Central memory CD8-positive, alpha-beta T cell (primary cell): ENCODE data around the gene ZNF408.

Source experiments
- ATAC-seq: fragments of 150-1000 bp; cut with Tn5 transposase; replicated peaks from 2 replicates; pipeline ENCODE4 v1.10.0; 2022; ENCODE audit warnings: mild to moderate bottlenecking, moderate FRiP score, moderate number of reproducible peaks; ENCODE audit not compliant: poor library complexity, severe bottlenecking; ENCODE audit errors: extremely low read depth
- DNase-seq, 2 donors: peaks; one replicate each; pipeline ENCODE4 v3.0.0; 2021; ENCODE audit warnings: low spot score in 2 of 2
- H3K27ac Mint-ChIP-seq: one replicate; pipeline ENCODE4 v1.8.0; 2022; ENCODE audit warnings: low read depth, mild to moderate bottlenecking, moderate library complexity, mixed read lengths
- H3K27me3 Mint-ChIP-seq: one replicate; pipeline ENCODE4 v1.8.0; 2022; ENCODE audit warnings: mixed read lengths
- H3K36me3 Mint-ChIP-seq: one replicate; pipeline ENCODE4 v1.8.0; 2022; ENCODE audit warnings: mild to moderate bottlenecking, moderate library complexity, mixed read lengths; ENCODE audit not compliant: insufficient read depth
- H3K4me1 Mint-ChIP-seq: one replicate; pipeline ENCODE4 v1.8.0; 2022; ENCODE audit warnings: mixed read lengths
- H3K4me3 Mint-ChIP-seq: one replicate; pipeline ENCODE4 v1.8.0; 2022; ENCODE audit warnings: mild to moderate bottlenecking, moderate library complexity, mixed read lengths
- H3K9me3 Mint-ChIP-seq: one replicate; pipeline ENCODE4 v1.8.0; 2022; ENCODE audit warnings: mixed read lengths

Gene ZNF408

DNA sequence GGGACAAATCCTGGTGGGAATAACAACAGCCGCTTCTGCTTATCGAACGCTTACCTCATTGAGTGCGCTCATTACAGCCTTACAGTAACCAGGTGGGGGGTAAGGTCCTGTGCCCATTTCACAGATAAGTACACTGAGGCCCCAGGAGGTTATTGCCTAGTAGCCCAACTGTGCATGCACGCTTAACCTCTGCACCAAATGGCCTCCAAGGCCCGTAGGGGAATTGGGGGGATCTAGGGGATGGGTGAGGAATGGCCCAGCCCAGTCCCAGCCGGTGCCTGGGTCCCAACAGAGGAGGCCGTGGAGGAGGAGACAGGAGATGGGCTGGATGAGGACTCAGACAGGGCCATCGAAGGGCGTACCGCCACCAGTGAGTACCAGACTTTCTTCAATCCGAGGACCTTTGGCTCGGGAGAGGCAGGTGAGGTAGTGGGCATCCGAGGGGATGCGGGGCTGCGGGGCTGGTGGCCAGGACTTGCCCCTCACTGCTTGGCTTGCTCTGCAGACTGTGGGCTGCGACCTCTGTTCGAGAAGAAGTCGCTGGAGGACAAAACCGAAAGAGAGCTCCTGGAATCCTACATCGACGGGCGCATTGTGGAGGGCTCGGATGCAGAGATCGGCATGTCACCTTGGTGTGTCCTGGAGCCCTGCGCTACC lies 25.5 kb downstream of the ZNF408 start:
- H3K9me3 Mint-ChIP-seq: no peaks in the 10 kb centered on the region
- no peaks in the 10 kb centered on the region for H3K4me1 Mint-ChIP-seq
- H3K27me3 Mint-ChIP-seq: no peaks in the 10 kb centered on the region
- H3K36me3 Mint-ChIP-seq: no peaks in the 10 kb centered on the region
- no peak for ATAC-seq
- no peak for DNase-seq
- H3K27ac Mint-ChIP-seq: no peak overlapping the region
- H3K4me3 Mint-ChIP-seq: no peak overlapping the region

GRCh38 chr11:46727952-46728658 lies 27.3 kb downstream of the ZNF408 start:
- ATAC-seq: no peak

GRCh38 chr11:46728659-46729040 lies 27.8 kb downstream of the ZNF408 start:
- Mint-ChIP-seq H3K27me3 (no peaks in the 10 kb centered on the region), H3K9me3 (no peaks in the 10 kb centered on the region), H3K4me1 (no peaks in the 10 kb centered on the region), H3K4me3 (no peak overlapping the region), H3K27ac (no peak overlapping the region), H3K36me3 (no peaks in the 10 kb centered on the region)
- DNase-seq: no peak
- ATAC-seq: no peak

More at GRCh38 chr11:46727952-46728658, 27.3 kb downstream of the ZNF408 start:
- Mint-ChIP-seq H3K36me3 (no peaks in the 10 kb centered on the region), H3K9me3 (no peaks in the 10 kb centered on the region), H3K27ac (no peak overlapping the region), H3K4me3 (no peak overlapping the region), H3K4me1 (no peaks in the 10 kb centered on the region), H3K27me3 (no peaks in the 10 kb centered on the region)
- DNase-seq: no peak

- ATAC-seq (no peak), DNase-seq (no peak)
- Mint-ChIP-seq H3K4me1 (no peaks in the 10 kb centered on the region), H3K9me3 (no peaks in the 10 kb centered on the region), H3K4me3 (no peak overlapping the region), H3K27ac (no peak overlapping the region), H3K27me3 (no peaks in the 10 kb centered on the region), H3K36me3 (no peaks in the 10 kb centered on the region)
These were observed 28.5 kb downstream of the ZNF408 start for GRCh38 chr11:46729110-46730027.

DNA sequence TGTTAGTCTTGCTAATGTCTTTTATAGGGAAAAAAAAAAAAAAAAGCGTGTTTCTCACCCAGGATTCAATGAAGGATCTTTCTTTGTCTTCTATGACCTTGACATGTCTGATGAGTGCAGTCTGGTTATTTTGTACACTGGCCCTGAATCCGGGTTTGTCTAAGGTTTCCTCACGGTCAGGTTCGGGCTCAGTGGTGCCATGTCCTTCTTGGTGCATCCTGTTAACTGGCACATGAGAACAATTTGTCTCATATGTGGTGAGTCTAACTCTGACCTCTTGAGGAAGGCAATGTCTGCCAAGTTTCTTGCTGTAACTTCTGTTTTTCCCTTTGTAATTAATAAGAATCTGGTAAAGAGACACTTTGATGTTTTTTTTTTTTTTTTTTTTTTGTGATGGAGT lies 30.7 kb downstream of the ZNF408 start:
- no peaks in the 10 kb centered on the region for H3K27me3 Mint-ChIP-seq
- H3K4me3 Mint-ChIP-seq: no peak overlapping the region
- no peaks in the 10 kb centered on the region for H3K4me1 Mint-ChIP-seq
- no peak for ATAC-seq
- no peaks in the 10 kb centered on the region for H3K36me3 Mint-ChIP-seq
- no peaks in the 10 kb centered on the region for H3K9me3 Mint-ChIP-seq
- H3K27ac Mint-ChIP-seq: no peak overlapping the region
- no peak for DNase-seq

GRCh38 chr11:46733234-46733633 lies 32.4 kb downstream of the ZNF408 start:
- Mint-ChIP-seq H3K9me3 (no peaks in the 10 kb centered on the region), H3K27me3 (no peaks in the 10 kb centered on the region), H3K4me3 (no peak overlapping the region), H3K4me1 (no peaks in the 10 kb centered on the region), H3K27ac (no peak overlapping the region), H3K36me3 (no peaks in the 10 kb centered on the region)
- DNase-seq (no peak), ATAC-seq (no peak)

- no peaks in the 10 kb centered on the region for H3K27me3 Mint-ChIP-seq
- no peak overlapping the region for H3K27ac Mint-ChIP-seq
- DNase-seq (no peak), ATAC-seq (no peak)
- H3K4me3 Mint-ChIP-seq: no peak overlapping the region
- H3K9me3 Mint-ChIP-seq: no peaks in the 10 kb centered on the region
- no peaks in the 10 kb centered on the region for H3K4me1 Mint-ChIP-seq
- H3K36me3 Mint-ChIP-seq: no peaks in the 10 kb centered on the region
These were observed 35.3 kb downstream of the ZNF408 start for GRCh38 chr11:46736146-46736545.

DNA sequence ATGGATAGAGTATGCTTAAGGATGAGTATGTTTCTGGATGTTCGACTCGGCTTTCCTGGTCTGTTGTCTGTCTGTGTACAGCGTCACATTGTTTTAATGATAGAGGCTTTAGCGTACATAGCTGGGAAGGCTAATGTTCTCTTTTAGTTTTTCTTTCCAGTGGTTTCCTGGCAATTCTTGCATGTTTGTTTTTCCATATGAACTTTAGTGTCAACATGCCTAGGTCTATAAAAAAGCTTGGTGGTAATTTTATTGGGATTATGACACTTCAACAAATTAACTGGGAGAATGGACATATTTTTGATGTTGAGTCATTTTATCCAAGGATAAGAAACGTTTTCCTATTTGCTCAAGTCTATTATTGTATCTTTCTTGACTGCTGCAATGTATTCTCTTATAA lies 35.8 kb downstream of the ZNF408 start:
- Mint-ChIP-seq H3K9me3 (no peaks in the 10 kb centered on the region), H3K27me3 (no peaks in the 10 kb centered on the region)
- ATAC-seq: no peak

DNA sequence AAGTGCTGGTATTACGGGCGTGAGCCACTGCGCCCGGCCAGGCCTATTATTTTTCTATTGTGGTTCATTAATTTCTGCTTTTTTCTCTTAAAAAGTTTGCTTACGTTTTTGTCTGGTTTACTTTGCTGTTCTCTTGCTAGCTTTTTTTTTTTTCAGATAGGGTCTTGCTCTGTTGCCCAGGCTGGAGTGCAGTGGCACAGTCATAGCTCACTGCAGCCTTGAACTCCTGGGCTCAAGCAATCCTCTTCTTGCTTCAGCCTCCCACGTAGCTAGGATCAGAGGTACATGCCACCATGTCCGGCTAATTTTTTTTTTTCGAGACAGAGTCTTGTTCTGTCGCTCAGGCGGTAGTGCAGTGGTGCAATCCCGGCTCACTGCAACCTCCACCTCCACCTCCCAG lies 36.9 kb downstream of the ZNF408 start:
- H3K27ac Mint-ChIP-seq: no peak overlapping the region
- peaks cover 8% of the 10 kb centered on the region for H3K36me3 Mint-ChIP-seq
- ATAC-seq (no peak), DNase-seq (no peak)
- no peak overlapping the region for H3K4me3 Mint-ChIP-seq
- no peaks in the 10 kb centered on the region for H3K9me3 Mint-ChIP-seq
- H3K27me3 Mint-ChIP-seq: no peaks in the 10 kb centered on the region
- no peaks in the 10 kb centered on the region for H3K4me1 Mint-ChIP-seq

More for the DNA sequence above, 35.8 kb downstream of the ZNF408 start:
- no peak overlapping the region for H3K4me3 Mint-ChIP-seq
- DNase-seq: no peak
- no peaks in the 10 kb centered on the region for H3K4me1 Mint-ChIP-seq
- peaks cover 2% of the 10 kb centered on the region for H3K36me3 Mint-ChIP-seq
- no peak overlapping the region for H3K27ac Mint-ChIP-seq

DNA sequence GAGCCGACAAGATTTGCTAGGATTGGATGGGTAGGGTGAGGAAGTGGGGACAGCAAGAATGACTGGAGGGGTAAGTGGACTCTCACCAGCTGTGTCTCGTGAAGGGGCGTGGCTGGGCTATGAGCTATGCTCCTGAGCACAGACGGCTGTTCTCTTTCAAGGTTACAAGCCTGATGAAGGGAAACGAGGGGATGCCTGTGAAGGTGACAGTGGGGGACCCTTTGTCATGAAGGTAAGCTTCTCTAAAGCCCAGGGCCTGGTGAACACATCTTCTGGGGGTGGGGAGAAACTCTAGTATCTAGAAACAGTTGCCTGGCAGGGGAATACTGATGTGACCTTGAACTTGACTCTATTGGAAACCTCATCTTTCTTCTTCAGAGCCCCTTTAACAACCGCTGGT lies 38.1 kb downstream of the ZNF408 start:
- no peak overlapping the region for H3K27ac Mint-ChIP-seq
- no peaks in the 10 kb centered on the region for H3K27me3 Mint-ChIP-seq
- ATAC-seq (no peak), DNase-seq (no peak)
- no peaks in the 10 kb centered on the region for H3K4me1 Mint-ChIP-seq
- H3K36me3 Mint-ChIP-seq: peaks cover 14% of the 10 kb centered on the region
- no peaks in the 10 kb centered on the region for H3K9me3 Mint-ChIP-seq
- H3K4me3 Mint-ChIP-seq: no peak overlapping the region

- no peak overlapping the region for H3K4me3 Mint-ChIP-seq
- H3K27ac Mint-ChIP-seq: no peak overlapping the region
- H3K36me3 Mint-ChIP-seq: peaks cover 23% of the 10 kb centered on the region
- H3K27me3 Mint-ChIP-seq: no peaks in the 10 kb centered on the region
- ATAC-seq: no peak
- no peaks in the 10 kb centered on the region for H3K9me3 Mint-ChIP-seq
- no peak for DNase-seq
- no peaks in the 10 kb centered on the region for H3K4me1 Mint-ChIP-seq
These were observed 41.0 kb downstream of the ZNF408 start for GRCh38 chr11:46741600-46742484.

GRCh38 chr11:46743043-46743442 lies 42.2 kb downstream of the ZNF408 start:
- ATAC-seq (no peak), DNase-seq (no peak)
- H3K36me3 Mint-ChIP-seq: peaks cover 28% of the 10 kb centered on the region
- H3K4me1 Mint-ChIP-seq: no peaks in the 10 kb centered on the region
- no peaks in the 10 kb centered on the region for H3K27me3 Mint-ChIP-seq
- no peak overlapping the region for H3K4me3 Mint-ChIP-seq
- no peak overlapping the region for H3K27ac Mint-ChIP-seq
- no peaks in the 10 kb centered on the region for H3K9me3 Mint-ChIP-seq
